Measurements from ENCODE around the gene IGF1R.
"Not testable (repeated sequence)": the region's sequence is repeated elsewhere in the genome, so short reads cannot be mapped to it uniquely, and the experiment has no call there.

IGF1R gene

DNA sequence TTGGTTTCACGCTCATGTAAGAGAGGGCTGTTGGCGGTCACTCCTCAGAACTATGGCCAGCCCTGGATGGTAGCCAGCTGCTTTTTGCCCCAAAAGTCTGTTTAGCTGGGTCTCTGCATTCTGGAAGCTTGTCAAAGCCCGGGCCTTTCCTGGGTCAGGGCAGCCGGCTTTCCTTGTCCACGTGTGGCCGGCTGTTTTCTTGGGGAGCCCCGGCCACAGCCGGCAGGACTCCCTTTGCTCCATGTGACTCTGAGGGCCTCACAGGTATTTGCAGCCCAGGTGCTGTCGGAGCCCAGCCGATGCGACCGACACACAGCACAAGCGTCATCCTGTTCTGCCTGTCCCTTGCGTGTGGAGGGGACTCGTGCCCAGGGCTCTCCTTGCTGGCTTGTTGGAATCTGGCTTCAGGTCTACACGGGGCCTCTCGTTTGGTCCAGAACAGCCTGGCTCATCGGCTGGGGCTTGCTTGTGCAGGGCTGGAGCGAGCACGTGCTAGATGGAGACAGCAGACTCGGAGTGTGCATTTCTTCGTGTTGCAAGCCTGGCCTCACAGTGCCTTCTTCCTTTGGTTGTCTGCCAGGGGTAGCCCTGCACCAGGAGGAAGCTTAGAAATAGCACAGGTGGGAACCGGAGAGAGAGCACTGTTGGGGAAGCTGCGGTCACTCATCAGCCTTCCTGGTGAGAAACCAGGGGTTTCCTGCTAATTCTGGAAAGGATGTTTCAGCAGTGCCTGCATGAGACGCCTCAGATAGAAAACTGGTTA is 307.8 kb downstream of the IGF1R start:
- no peak for DNase-seq

DNA sequence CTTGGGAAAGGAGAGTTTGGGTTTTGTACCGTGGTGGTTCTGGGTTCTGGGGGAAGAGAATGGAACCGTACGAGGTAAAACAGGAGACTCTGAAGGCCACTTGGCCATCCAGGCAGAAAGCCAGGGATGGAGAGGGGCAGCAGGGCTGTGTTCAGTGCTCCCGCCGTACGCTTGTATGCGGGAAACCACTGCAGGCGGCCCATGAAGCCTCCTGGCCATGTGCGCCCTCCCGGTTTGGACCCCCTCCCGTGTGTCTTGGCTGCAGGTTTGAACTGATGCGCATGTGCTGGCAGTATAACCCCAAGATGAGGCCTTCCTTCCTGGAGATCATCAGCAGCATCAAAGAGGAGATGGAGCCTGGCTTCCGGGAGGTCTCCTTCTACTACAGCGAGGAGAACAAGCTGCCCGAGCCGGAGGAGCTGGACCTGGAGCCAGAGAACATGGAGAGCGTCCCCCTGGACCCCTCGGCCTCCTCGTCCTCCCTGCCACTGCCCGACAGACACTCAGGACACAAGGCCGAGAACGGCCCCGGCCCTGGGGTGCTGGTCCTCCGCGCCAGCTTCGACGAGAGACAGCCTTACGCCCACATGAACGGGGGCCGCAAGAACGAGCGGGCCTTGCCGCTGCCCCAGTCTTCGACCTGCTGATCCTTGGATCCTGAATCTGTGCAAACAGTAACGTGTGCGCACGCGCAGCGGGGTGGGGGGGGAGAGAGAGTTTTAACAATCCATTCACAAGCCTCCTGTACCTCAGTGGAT is 308.6 kb downstream of the IGF1R start:
- no peak for DNase-seq

DNA sequence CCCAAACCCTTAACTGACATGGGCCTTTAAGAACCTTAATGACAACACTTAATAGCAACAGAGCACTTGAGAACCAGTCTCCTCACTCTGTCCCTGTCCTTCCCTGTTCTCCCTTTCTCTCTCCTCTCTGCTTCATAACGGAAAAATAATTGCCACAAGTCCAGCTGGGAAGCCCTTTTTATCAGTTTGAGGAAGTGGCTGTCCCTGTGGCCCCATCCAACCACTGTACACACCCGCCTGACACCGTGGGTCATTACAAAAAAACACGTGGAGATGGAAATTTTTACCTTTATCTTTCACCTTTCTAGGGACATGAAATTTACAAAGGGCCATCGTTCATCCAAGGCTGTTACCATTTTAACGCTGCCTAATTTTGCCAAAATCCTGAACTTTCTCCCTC is 309.3 kb downstream of the IGF1R start:
- DNase-seq: no peak

DNA sequence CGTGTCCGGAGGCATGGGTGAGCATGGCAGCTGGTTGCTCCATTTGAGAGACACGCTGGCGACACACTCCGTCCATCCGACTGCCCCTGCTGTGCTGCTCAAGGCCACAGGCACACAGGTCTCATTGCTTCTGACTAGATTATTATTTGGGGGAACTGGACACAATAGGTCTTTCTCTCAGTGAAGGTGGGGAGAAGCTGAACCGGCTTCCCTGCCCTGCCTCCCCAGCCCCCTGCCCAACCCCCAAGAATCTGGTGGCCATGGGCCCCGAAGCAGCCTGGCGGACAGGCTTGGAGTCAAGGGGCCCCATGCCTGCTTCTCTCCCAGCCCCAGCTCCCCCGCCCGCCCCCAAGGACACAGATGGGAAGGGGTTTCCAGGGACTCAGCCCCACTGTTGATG is 309.7 kb downstream of the IGF1R start:
- no peak for DNase-seq

DNA sequence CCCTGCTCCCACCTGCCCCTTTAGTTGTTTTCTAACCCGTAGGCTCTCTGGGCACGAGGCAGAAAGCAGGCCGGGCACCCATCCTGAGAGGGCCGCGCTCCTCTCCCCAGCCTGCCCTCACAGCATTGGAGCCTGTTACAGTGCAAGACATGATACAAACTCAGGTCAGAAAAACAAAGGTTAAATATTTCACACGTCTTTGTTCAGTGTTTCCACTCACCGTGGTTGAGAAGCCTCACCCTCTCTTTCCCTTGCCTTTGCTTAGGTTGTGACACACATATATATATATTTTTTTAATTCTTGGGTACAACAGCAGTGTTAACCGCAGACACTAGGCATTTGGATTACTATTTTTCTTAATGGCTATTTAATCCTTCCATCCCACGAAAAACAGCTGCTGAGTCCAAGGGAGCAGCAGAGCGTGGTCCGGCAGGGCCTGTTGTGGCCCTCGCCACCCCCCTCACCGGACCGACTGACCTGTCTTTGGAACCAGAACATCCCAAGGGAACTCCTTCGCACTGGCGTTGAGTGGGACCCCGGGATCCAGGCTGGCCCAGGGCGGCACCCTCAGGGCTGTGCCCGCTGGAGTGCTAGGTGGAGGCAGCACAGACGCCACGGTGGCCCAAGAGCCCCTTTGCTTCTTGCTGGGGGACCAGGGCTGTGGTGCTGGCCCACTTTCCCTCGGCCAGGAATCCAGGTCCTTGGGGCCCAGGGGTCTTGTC is 310.7 kb downstream of the IGF1R start:
- no peak for DNase-seq

DNA sequence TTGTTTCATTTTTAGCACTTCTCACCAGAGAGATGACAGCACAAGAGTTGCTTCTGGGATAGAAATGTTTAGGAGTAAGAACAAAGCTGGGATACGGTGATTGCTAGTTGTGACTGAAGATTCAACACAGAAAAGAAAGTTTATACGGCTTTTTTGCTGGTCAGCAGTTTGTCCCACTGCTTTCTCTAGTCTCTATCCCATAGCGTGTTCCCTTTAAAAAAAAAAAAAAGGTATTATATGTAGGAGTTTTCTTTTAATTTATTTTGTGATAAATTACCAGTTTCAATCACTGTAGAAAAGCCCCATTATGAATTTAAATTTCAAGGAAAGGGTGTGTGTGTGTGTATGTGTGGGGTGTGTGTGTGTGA is 311.3 kb downstream of the IGF1R start:
- DNase-seq: no peak

DNA sequence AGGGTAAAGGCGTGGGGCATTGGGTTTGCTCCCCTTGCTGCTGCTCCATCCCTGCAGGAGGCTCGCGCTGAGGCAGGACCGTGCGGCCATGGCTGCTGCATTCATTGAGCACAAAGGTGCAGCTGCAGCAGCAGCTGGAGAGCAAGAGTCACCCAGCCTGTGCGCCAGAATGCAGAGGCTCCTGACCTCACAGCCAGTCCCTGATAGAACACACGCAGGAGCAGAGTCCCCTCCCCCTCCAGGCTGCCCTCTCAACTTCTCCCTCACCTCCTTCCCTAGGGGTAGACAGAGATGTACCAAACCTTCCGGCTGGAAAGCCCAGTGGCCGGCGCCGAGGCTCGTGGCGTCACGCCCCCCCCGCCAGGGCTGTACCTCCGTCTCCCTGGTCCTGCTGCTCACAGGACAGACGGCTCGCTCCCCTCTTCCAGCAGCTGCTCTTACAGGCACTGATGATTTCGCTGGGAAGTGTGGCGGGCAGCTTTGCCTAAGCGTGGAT is 312.3 kb downstream of the IGF1R start:
- no peak for DNase-seq

DNA sequence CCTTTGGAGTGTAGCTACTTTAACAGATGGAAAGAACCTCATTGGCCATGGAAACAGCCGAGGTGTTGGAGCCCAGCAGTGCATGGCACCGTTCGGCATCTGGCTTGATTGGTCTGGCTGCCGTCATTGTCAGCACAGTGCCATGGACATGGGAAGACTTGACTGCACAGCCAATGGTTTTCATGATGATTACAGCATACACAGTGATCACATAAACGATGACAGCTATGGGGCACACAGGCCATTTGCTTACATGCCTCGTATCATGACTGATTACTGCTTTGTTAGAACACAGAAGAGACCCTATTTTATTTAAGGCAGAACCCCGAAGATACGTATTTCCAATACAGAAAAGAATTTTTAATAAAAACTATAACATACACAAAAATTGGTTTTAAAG is 315.1 kb downstream of the IGF1R start:
- DNase-seq: no peak

DNA sequence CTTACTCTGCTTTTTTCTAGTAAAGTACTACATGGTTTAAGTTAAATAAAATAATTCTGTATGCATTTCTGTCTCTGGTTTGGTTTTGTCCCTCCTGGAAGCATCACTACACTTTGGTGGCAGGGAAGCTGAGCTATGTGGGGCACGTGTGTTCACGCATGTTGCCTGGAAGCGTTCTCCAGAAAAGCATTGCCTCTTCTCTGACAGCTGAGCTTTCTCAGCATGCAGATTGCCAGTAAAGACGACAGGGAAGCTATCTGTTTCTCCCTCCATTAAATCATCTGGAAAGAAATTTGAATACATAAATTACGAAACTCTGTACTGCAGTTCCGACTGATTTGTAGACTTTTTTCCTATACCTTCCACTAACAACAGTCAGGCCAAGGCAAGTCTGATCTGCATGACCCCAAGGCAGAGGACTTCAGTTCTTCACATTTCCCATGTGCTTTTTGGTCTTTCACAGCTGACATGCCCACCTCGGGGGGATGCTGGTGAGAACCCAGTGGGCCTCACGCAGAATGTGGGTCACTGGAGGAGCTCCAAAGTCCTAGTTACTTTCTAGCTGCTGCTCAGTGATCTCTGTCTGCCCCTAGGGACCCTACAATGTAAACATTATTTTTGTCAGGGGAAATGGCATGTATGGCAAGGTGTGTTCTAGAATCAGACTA is 316.3 kb downstream of the IGF1R start:
- DNase-seq: no peak

DNA sequence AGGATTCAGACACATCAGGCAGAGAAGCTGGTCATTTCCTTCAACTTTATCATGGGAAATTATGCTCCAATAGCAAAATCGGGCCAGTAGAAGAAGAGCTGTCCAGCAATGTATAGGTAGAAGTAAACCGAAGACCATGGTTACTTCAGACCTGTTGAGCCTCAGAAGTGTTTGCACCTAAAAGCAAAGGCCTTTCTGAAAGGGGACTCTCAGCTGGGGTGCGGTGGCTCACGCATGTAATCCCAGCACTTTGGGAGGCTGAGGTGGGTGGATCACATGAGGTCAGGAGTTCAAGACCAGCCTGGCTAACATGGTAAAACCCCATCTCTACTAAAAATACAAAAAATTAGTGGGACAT is 316.8 kb downstream of the IGF1R start:
- not testable (repeated sequence) for DNase-seq

DNA sequence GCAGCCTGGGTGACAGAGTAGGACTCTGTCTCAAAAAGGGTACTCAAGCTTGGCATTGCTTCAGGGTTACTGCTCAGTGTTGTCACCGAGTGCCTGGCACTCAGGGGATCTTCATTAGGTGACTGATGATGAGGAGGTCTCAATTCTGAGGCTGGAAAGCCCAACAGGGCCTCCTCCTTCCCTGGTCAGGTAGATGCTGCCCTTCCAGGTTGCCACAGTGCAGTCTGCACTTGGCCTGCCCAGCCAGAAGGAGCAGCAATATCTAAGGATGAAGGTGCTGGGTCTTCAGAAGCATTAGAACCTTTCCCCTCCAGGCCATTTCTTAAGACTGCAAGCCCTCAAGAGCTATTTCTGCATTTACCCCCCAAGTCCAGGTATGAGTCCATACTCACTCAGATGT is 317.3 kb downstream of the IGF1R start:
- DNase-seq: no peak

DNA sequence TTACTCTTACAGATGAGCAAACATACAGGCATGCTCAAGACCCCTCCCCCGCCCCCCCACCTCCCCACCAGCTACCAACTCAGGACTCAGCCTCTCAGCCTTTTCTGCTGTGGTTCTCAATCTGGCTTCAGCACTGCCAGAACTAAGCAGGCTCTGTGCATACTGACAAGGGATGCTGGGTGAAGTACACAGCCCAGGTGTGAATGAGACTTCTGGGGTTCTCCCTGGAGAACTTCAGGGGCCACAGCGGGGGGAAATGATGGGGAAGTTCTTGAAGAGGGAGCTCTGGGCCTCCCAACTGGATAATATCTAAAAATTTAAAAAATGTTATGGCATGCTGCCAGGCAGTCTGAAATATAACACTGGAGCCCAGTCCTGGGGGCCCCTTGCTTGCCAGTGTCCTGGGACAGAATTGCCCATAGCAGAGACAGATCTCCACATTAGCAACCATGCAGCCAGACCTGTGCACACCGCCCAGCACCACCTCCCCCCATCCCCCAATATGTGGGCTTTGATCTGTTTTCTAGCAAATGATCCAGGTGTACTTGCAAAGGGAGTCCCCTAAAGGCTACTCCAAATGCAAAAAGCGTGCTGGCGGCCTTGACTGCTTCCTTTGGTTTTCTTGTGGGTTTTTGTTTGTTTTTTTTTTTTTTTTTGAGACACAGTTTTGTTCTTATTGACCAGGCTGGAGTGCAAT is 317.9 kb downstream of the IGF1R start:
- DNase-seq: no peak

DNA sequence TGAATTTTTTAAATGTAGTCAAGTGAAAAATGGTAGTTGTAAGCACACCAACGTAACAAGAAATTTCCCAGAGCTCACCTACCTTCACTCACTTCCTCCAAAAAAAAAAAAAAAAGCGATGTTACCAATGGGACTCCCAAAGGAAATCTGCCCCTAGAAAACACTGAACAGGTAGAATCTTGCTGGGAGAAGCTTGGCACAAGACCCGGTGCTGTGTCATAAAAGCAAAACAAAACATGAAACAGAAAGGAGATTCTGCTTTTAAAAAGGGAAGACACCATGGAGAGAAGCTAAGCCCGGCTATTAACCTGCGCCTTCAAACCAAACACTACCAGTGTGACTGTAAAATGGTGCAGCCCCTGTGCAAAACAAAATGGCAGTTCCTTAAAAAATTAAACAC is 318.8 kb downstream of the IGF1R start:
- DNase-seq: no peak

DNA sequence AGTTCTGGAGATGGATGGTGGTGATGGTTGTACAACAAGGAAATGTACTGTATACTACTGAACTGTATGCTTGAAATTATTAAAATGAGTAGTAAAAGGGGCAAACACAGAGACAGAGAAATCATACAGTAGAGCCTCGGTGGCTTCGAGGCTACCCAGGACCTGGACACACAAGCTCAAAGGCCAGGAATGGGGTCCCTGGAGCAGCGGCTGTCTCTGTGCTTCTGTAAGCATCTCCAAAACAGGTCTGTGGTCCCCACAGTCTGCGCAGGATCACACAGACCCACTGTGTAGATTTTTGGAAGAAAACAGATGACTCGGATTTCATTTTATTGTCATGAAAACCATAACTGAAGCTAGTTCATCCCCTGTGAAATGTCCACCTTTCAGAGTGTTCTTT is 319.6 kb downstream of the IGF1R start:
- DNase-seq: no peak

DNA sequence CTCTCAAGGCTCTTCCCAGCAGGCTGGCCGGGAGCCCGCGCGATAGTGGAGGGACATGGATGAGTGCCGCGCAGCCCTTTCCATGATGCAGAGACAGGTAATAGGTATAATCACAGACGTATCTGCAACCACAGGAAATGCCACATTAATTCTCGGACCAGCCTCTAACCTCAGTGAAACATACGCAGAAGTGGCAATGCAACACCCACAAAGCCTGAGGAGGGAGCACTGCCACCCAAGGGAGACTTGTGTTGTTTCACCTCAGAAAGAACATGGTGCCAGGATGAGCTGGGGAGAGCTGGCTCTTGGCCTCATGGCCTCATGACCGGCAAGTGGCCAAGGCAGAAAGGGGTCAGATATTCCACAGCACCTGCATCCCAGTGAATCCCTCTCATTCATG is 320.2 kb downstream of the IGF1R start:
- no peak for DNase-seq

DNA sequence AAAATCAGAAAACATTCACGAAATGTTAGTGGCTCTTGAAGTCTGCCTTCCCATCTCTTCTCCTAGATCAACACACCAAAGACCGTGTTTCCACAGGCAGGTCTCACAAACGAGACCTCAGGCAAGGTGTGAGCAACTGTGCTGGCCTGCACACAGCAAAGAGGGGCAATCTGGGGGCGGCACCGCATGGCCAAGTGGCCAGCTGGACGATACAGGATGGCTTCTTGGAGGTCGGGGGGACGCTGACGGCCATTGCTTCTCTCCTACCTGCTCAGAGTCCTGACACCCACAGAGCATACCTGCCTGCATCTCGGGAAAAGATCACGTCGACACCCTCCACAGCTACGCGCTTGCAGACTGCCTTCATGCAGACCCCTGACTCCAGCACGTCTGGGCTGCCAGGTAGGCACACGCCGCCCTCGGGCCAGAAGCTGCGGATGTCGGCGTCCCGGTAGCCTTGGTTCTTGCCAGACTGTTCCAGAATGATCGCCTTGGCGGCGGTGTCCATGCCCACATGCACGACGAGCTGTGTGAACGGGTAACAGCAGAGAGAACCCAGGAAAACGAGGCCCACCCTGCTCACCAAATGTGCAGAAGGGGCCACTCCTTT is 320.9 kb downstream of the IGF1R start:
- no peak for DNase-seq

DNA sequence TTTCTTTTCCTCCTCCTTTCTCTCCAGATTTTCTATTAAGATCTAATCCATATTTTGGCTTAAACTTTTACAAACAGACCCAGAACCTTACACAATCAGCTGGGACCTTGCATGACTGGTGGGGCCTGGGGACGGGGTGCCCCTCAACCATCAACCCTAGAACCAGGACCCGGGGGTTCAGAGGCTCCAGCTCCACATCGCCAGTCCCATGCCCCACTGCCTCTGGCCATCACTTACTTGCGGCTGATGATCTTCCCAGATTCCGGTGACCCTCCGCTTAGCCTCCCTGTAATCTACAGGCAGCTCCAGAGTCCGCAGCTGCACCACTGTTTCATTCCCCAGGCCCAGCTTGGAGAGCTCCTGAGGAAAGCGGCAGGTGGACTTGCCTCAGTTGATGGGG is 322.5 kb downstream of the IGF1R start:
- DNase-seq: no peak

DNA sequence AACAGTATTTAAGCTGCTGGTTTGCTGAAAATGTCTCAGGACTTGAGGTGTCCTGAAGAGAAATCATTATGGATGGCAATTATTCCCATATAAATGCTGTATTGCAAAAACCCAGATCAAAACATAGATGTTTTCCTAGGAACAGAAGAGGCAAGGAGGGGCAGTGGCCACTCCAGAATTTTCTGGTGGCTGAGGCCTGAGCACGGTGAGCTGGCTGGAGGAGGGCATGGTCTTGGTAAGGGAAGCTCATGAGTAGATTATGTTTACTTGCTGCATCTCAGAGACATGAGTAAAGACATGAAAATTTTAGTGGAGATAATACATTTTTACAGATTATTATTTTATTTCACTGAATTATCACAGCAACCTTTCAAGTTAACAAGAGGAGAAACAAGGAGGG is 328.2 kb downstream of the IGF1R start:
- no peak for DNase-seq

DNA sequence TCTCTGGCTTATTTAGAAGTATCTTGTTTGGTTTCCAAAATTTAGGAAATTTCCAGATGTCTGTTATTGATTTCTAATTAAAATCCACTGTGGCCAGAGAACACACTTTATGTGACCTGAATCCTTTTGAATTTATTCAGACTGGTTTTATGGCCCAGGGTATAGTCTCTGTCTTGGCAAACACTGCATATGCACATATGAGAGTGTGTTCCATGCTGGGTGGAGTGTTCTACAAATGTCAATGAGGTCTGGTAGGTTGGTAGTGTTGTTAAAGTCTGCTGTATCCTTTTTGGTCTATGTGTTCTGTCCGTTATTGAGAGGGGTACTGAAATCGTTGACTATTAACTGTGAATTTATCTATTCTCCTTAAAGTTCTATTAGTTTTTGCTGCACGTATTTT is 329.1 kb downstream of the IGF1R start:
- DNase-seq: no peak

DNA sequence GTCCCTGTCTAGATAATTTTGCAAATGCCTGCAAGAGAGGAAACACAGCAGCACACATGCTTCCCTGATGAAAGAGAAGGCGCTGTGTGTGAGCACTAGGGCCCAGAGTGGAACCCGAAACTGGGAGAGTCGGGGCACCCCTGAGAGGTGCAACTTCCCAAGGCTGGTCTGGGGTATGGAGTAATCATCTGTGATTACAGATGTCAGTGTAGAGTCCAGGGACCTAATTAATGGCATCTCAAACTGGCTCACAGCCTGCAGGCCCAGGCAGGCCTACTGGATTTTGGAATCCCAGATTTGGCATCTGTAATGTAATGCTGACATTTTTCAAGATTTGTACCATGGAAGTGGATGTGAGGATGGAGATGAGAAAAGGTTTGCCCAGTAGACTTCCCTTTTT is 329.8 kb downstream of the IGF1R start:
- DNase-seq: no peak

DNA sequence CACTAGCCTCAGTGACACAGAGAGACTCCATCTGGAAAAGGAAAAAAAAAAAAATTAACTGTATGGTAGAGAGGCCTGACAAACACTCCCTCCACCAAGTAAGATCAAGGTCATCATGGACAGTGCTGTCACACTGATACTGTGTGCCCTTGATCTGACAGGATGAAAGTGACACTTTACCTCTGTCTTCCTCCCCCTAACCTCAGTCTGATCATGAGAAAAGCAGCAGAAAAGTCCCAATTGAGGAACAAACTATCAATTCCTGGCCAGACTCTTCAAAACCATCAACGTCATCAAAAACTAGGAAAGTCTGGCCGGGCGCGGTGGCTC is 332.5 kb downstream of the IGF1R start:
- DNase-seq: no peak
